GM19099 (cell line): ENCODE results near the gene ZNF544.

Experiments
- POLR2A ChIP-seq: IDR thresholded peaks from 3 replicates; pipeline ENCODE4 v1.6.1; 2011; ENCODE audit warnings: low read depth; ENCODE audit not compliant: insufficient read length; ENCODE audit errors: extremely low read depth

Gene ZNF544

DNA sequence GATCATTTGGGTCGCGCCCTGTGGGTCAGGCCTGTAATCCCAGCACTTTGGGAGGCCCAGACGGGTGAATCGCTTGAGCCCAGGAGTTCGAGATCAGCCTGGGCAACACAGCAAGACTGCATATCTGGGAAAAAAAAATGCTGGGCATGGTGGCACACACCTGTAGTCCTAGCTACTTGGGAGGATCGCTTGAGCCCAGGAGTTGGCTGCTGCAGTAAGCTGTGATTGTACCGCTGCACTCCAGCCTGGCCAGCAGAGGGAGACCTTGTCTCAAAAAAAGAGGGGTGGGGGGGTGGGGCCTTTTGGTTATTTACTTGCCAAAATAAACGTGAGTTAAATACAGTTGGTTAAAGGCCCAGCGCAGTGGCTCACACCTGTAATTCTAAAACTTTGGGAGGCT lies 9.8 kb upstream of the ZNF544 start:
- no peak for TF ChIP-seq POLR2A

- TF ChIP-seq POLR2A = no peak
These were observed 640 bp upstream of the ZNF544 start for GRCh38 chr19:58227964-58228584.

DNA sequence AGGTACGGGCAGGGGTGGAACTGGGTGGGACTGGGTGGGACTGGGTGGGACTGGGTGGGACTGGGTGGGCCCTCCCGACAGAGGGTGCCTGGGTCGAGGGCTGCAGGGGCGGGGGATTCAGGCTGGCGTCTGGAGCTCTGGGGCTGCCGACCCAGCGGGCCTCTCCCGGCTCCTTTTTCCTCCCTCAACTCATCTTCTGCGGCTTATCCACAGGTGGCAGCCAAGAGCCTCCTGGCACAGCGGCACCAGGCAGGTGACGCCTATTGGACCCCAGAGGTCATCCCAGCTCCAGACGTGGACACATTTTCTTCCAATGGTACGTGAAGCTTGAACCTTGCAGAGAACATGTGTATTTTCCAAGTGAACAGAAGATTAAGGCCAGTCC lies 533 bp downstream of the ZNF544 start:
- TF ChIP-seq POLR2A = no peak

DNA sequence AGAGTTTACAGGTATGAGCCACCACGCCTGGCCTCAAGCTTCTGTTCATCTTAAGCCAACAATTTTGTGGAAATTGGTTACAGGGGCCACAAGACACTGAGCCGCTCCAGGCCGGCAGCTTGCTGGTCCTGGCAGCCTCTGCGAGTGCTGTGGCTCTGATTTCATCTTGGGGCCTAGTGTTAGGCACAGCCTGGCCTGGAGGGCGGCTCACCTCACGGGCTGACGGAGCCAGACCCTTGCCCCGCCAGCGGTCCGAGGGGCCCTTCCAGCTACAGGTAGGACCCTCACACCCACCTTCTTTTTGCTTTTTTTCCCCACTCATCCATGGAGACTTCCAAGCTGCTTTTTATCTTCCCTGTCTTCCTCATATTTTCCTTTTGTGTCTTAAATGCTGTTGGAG lies 8.6 kb downstream of the ZNF544 start:
- no peak for TF ChIP-seq POLR2A

GRCh38 chr19:58243351-58243750 lies 14.6 kb downstream of the ZNF544 start:
- no peak for TF ChIP-seq POLR2A

- TF ChIP-seq POLR2A = no peak
These were observed 20.2 kb downstream of the ZNF544 start for GRCh38 chr19:58248886-58249285.

- no peak for TF ChIP-seq POLR2A
These were observed 23.5 kb downstream of the ZNF544 start for GRCh38 chr19:58252102-58252685.

- no peak for TF ChIP-seq POLR2A
These were observed 32.9 kb downstream of the ZNF544 start for GRCh38 chr19:58261600-58261967.

DNA sequence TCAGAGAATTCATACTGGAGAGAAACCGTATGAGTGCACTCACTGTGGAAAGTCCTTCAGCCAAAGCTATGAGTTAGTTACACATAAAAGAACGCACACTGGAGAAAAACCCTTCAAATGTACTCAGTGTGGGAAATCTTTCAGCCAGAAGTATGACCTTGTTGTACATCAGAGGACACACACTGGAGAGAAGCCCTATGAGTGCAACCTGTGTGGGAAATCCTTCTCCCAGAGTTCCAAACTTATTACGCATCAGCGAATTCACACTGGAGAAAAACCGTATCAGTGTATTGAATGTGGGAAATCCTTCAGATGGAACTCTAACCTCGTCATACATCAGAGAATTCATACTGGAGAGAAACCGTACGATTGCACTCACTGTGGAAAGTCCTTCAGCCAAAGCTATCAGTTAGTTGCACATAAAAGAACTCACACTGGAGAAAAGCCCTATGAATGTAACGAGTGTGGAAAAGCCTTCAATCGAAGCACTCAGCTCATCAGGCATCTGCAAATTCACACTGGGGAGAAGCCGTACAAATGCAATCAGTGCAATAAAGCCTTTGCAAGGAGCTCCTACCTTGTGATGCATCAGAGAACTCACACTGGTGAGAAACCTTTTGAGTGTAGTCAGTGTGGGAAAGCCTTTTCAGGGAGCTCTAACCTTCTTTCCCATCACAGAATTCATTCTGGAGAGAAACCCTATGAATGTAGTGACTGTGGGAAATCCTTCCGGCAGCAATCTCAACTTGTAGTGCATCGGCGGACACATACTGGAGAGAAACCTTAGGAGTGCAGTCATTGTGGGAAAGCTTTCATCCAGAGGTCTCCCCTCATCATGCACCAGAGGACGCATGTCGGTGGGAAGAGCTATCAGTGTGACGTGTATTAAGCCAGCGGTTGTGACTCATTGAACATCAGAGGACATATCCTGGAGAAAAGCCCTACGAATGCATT lies 33.5 kb downstream of the ZNF544 start:
- no peak for TF ChIP-seq POLR2A

GRCh38 chr19:58262922-58263296 lies 34.2 kb downstream of the ZNF544 start:
- no peak for TF ChIP-seq POLR2A

DNA sequence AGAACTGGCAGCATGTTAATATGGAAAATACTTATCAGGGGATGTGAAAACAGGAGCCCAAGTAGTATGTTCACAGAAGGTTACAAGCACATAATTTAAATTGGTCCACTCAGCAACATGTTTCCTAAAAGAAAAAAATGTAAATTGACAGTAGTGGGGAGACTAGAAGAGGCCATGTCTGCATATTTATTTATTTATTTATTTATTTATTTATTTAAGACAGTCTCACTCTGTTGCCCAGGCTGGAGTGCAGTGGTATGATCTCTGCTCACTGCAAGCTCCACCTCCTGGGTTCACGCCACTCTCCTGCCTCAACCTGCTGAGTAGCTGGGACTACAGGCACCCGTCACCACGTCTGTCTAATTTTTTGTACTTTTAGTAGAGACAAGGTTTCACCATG lies 36.4 kb downstream of the ZNF544 start:
- TF ChIP-seq POLR2A = no peak

- no peak for TF ChIP-seq POLR2A
These were observed 39.6 kb downstream of the ZNF544 start for GRCh38 chr19:58268344-58268743.

- no peak for TF ChIP-seq POLR2A
These were observed 46.1 kb downstream of the ZNF544 start for GRCh38 chr19:58274771-58275201.

GRCh38 chr19:58275564-58275963 lies 46.9 kb downstream of the ZNF544 start:
- TF ChIP-seq POLR2A = no peak

DNA sequence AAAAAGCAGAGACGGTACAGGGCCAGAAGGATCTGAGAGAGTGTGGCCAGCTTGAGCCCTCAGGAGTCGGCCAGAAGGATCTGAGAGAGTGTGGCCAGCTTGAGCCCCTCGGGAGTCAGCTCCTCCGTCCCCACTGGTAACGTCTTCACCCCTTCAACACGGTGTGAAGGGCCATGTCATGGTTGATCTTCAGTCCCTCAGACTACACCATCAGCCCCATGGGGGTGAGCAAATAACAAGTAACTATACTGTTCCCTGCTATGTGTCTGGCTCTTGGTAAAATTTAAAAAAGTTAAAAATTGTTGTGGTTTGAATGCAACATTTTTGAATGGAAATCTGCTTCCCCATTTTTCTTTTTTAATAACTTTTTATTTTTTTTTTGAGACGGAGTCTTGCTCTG lies 48.5 kb downstream of the ZNF544 start:
- no peak for TF ChIP-seq POLR2A
